Astrocyte (in vitro differentiated cells and primary cell): Measurements from ENCODE around the gene DPP9. TPM values are rescaled to one million over a fixed set of nuclear protein-coding genes. Genes with fewer than 3 reads are reported as not detected.

ENCODE experiments used
- DNase-seq: peaks from one replicate; pipeline ENCODE4 v3.0.0-alpha.2; 2010; ENCODE audit warnings: low read depth
- FAIRE-seq: peaks from 2 replicates; lab custom pipeline; 2011; peaks lifted over from hg19 to GRCh38; lab: Jason Lieb, UNC
- H2AFZ ChIP-seq: 2 replicates; pipeline ENCODE4 v1.6.0; 2012; ENCODE audit warnings: low read depth, low read length, inconsistent platforms
- H3K27ac ChIP-seq: 2 replicates; pipeline ENCODE4 v1.5.1; 2011; ENCODE audit warnings: low read depth, low read length, inconsistent platforms
- H3K27me3 ChIP-seq: 2 replicates; pipeline ENCODE4 v1.6.0; 2011; ENCODE audit warnings: low read length, inconsistent platforms; ENCODE audit not compliant: insufficient read depth
- H3K36me3 ChIP-seq: 2 replicates; pipeline ENCODE4 v1.5.1; 2011; ENCODE audit warnings: low read length, inconsistent platforms; ENCODE audit not compliant: insufficient read depth
- H3K4me1 ChIP-seq: 2 replicates; pipeline ENCODE4 v1.5.1; 2011; ENCODE audit warnings: low read length, inconsistent platforms; ENCODE audit not compliant: insufficient read depth
- H3K4me2 ChIP-seq: 2 replicates; pipeline ENCODE4 v1.6.0; 2012; ENCODE audit warnings: low read length, inconsistent platforms
- H3K4me3 ChIP-seq: 2 replicates; pipeline ENCODE4 v1.5.1; 2011; ENCODE audit warnings: low read depth, mild to moderate bottlenecking, low read length, inconsistent platforms; ENCODE audit not compliant: insufficient read depth
- H3K79me2 ChIP-seq: 2 replicates; pipeline ENCODE4 v1.6.0; 2012; ENCODE audit warnings: mild to moderate bottlenecking, low read length, inconsistent platforms; ENCODE audit not compliant: insufficient read depth
- H3K9ac ChIP-seq: 2 replicates; pipeline ENCODE4 v1.6.0; 2012; ENCODE audit warnings: mild to moderate bottlenecking, low read length, inconsistent platforms
- H3K9me3 ChIP-seq: 2 replicates; pipeline ENCODE4 v1.5.1; 2012; ENCODE audit warnings: low read depth, mild to moderate bottlenecking, low read length, inconsistent platforms; ENCODE audit not compliant: insufficient read depth
- H4K20me1 ChIP-seq: 2 replicates; pipeline ENCODE4 v1.6.0; 2012; ENCODE audit warnings: low read length, inconsistent platforms; ENCODE audit not compliant: insufficient read depth
- H3K27ac Mint-ChIP-seq: one replicate; pipeline ENCODE4 v1.8.0; 2021; ENCODE audit warnings: mild to moderate bottlenecking, mixed read lengths; ENCODE audit not compliant: unreplicated experiment
- H3K27me3 Mint-ChIP-seq: one replicate; pipeline ENCODE4 v1.8.0; 2021; ENCODE audit warnings: low read depth, mixed read lengths; ENCODE audit not compliant: unreplicated experiment
- H3K36me3 Mint-ChIP-seq: one replicate; pipeline ENCODE4 v1.8.0; 2021; ENCODE audit warnings: low read depth, mixed read lengths; ENCODE audit not compliant: unreplicated experiment
- H3K4me1 Mint-ChIP-seq: one replicate; pipeline ENCODE4 v1.8.0; 2021; ENCODE audit warnings: low read depth, mixed read lengths; ENCODE audit not compliant: unreplicated experiment
- H3K4me3 Mint-ChIP-seq: one replicate; pipeline ENCODE4 v1.8.0; 2021; ENCODE audit warnings: mild to moderate bottlenecking, moderate library complexity, mixed read lengths; ENCODE audit not compliant: unreplicated experiment
- H3K9me3 Mint-ChIP-seq: one replicate; pipeline ENCODE4 v1.8.0; 2021; ENCODE audit warnings: mild to moderate bottlenecking, mixed read lengths; ENCODE audit not compliant: unreplicated experiment
- EZH2 ChIP-seq: IDR thresholded peaks from 2 replicates; pipeline ENCODE4 v1.6.1; 2012; ENCODE audit warnings: mild to moderate bottlenecking, low read length, inconsistent platforms; ENCODE audit not compliant: insufficient read depth
- total RNA-seq: library from RNA; stranded (reverse); gene quantifications from 2 replicates; pipeline ENCODE4 v1.2.1, GENCODE V29; 2021
- TF ChIP-seq, protein P1 (sequence below): IDR thresholded peaks from 2 replicates; pipeline ENCODE4 v1.5.1; 2011; ENCODE audit warnings: low read depth, mild to moderate bottlenecking, inconsistent platforms, low read length, moderate library complexity; ENCODE audit not compliant: insufficient read depth

Gene DPP9
- total RNA-seq, 1 donor from 2014 or later: 50.0 TPM

DNA sequence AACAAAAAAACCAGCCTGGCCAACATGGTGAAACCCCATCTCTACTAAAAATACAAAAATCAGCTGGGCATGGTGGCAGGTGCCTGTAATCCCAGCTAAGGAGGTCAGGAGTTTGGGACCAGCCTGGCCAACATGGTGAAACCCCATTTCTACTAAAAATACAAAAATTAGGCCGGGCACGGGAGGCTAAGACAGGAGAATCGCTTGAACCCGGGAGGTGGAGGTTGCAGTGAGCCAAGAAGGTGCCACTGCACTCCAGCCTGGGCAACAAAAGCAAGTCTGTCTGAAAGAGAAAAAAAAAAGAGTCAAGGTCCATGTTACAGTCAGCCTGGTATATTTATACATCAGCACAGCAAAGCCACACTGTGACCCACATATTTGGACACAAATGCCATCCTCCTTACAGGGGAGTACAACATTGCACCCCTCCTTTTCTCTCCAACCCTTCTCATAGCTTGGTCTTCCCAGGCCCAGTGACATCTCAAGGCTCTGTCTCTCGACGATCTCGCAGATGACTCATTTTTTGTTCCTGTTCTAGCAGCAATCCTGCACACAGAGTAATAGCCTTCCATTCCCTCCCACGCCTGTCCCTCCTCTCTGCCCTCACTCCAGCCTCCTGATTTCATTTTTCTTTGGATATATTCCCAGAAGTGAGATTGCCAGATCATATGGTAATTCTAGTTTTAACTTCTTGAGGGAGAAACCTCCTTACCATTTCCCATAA is 21.0 kb upstream of the DPP9 start:
- Histone ChIP-seq H3K4me3 (no peak overlapping the region), H3K27ac (no peak overlapping the region), H3K79me2 (no peaks in the 10 kb centered on the region), H3K4me2 (peak overlapping the region; percentile 53), H3K4me1 (peaks cover 4% of the 10 kb centered on the region), H2AFZ (no peak overlapping the region), H3K36me3 (no peaks in the 10 kb centered on the region), H3K9me3 (no peaks in the 10 kb centered on the region), H4K20me1 (no peaks in the 10 kb centered on the region), H3K27me3 (peaks cover 20% of the 10 kb centered on the region), H3K9ac (no peak overlapping the region)
- H3K36me3 Mint-ChIP-seq: no peaks in the 10 kb centered on the region
- no peaks in the 10 kb centered on the region for H3K9me3 Mint-ChIP-seq
- H3K27me3 Mint-ChIP-seq: peaks cover 24% of the 10 kb centered on the region
- H3K4me1 Mint-ChIP-seq: peaks cover 11% of the 10 kb centered on the region
- peak; percentile 91 for DNase-seq
- peak; percentile 94 for FAIRE-seq
- TF ChIP-seq EZH2: no peak
- TF ChIP-seq, protein P1, sequence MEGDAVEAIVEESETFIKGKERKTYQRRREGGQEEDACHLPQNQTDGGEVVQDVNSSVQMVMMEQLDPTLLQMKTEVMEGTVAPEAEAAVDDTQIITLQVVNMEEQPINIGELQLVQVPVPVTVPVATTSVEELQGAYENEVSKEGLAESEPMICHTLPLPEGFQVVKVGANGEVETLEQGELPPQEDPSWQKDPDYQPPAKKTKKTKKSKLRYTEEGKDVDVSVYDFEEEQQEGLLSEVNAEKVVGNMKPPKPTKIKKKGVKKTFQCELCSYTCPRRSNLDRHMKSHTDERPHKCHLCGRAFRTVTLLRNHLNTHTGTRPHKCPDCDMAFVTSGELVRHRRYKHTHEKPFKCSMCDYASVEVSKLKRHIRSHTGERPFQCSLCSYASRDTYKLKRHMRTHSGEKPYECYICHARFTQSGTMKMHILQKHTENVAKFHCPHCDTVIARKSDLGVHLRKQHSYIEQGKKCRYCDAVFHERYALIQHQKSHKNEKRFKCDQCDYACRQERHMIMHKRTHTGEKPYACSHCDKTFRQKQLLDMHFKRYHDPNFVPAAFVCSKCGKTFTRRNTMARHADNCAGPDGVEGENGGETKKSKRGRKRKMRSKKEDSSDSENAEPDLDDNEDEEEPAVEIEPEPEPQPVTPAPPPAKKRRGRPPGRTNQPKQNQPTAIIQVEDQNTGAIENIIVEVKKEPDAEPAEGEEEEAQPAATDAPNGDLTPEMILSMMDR: no peak
- H3K4me3 Mint-ChIP-seq: peak overlapping the region; percentile 47
- no peak overlapping the region for H3K27ac Mint-ChIP-seq

DNA sequence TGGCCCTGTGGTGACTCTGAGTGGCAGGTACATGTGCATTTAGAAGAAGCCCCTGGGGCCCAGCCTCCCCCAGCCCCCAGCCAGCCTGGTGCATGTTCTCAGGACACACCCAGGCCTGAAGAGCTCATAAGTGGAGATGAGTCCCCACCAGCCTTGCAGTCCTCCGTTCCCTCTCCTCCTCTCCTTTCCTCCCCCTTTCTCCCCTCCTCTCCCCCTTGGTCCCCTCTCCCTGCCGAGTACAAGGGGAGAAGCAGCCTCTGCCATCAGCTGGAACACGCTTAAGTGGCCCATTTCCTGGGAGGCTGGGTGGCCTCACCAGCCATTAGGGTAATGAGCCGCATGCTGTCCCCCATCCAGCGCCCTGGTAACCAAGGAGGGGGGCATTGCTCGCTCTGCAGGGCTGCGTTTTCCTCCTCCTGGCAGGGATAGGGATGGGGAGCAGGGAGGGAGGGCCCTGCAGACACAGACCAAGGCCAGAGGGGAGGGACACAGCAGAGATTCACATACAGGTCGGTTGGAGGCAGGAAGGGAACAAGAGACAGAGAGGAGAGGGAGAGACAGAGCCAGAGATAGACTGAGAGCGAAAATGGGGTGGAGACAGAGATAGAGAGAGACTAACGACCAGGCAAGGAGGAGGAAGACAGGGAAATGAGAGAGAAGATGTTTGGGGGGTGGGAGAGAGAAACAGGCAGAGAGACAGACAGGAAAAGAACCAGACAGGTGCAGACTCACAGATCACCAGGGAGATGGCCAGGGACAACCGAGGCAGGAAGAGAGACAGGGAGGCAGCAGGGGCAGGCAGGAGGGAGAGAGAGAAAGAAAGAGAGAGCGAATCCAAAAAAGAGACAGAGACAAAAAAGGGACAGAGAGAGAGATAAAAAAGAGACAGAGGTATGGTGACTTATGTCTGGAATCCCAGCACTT is 19.3 kb upstream of the DPP9 start:
- Histone ChIP-seq H3K4me3 (no peak overlapping the region), H2AFZ (no peak overlapping the region), H3K27ac (no peak overlapping the region), H3K27me3 (peaks cover 15% of the 10 kb centered on the region), H3K36me3 (no peaks in the 10 kb centered on the region), H3K9me3 (no peaks in the 10 kb centered on the region), H3K4me2 (peak overlapping the region; percentile 5), H3K79me2 (no peaks in the 10 kb centered on the region), H3K4me1 (peaks cover 4% of the 10 kb centered on the region), H3K9ac (no peak overlapping the region), H4K20me1 (no peaks in the 10 kb centered on the region)
- H3K36me3 Mint-ChIP-seq: no peaks in the 10 kb centered on the region
- H3K9me3 Mint-ChIP-seq: no peaks in the 10 kb centered on the region
- H3K27me3 Mint-ChIP-seq: peaks cover 16% of the 10 kb centered on the region
- H3K4me3 Mint-ChIP-seq: peak overlapping the region; percentile 52
- no peak for FAIRE-seq
- H3K27ac Mint-ChIP-seq: peak overlapping the region; percentile 70
- peaks cover 11% of the 10 kb centered on the region for H3K4me1 Mint-ChIP-seq
- TF ChIP-seq EZH2: no peak
- TF ChIP-seq, protein P1: no peak
- DNase-seq: no peak
